ENCODE data around the gene IGSF22.

The IGSF22 gene

DNA sequence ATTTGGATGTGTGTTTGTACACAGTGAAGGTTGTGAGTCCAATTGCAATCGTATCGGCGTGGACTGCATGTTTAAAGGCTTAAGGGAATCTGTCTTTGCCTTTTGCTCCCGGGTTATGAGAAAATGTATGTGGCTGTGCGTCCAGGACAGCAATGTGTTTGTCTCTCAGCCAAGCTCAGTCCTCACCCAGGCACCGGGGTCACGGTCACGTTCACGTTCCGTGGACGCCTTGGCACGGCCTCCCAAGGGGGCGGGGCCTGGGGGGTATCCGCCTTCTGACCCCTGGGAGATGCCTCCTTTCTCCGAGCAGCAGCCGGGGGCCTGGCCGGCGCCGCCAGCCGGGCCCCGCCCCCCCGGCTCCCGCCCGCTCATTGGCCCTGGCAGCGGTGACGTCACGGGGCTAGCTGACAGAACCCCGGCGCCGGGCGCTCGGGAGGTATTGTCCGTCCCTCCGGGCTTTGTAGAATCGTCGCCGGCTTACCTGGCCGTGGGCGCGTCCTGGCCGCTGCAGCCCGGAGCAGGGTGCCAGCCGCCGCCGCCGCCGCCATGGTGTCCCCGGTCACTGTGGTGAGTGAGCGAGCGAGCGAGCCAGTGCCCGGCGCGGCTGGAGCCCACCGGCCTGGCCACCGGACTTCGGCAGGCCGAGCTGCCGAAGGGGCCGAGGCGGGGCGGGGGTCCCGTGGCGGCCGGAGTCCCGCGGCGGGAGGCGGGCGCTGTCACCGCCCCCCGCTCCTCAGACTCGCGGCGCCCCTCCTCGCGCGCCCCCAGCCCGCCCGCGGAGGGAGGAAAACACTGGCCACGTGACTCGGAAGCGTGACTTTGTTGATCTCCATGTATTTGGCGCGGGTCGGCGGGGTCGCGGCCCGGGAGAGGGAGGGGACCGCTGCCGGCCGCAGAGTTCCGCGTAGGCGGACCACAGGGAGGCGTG lies 27.4 kb downstream of the IGSF22 start, which contains the start of gene TMEM86A:
Gene TMEM86A, plus strand, starts transcription at position 439 of the 928 bp plus-strand sequence. Its CDS starts 108 bp downstream, at position 547.
- H2BK12ac ChIP-seq (ENCODE audit: low read length) = no peak within 1 kb of the TSS
- H3K27ac ChIP-seq (replicated peaks; ENCODE audit: low read length) = no peak within 1 kb of the TSS
- peaks cover 8% of the 10 kb centered on the region in 2 donors for H3K4me1 ChIP-seq (ENCODE audit: control insufficient read depth in 2 of 2, insufficient read depth in 1 of 2, low read depth in 1 of 2, low read length in 2 of 2)
- peaks cover 0 to 2% of the 10 kb centered on the region in 2 donors for H3K36me3 ChIP-seq (replicated peaks in 1 of 2; ENCODE audit: control insufficient read depth in 2 of 2, insufficient read depth in 2 of 2, low read length in 2 of 2)
- H2BK15ac ChIP-seq (ENCODE audit: low read length) = no peak within 1 kb of the TSS
- no peaks in the 10 kb centered on the region for H3K9me3 ChIP-seq (replicated peaks in 1 of 2; ENCODE audit: control insufficient read depth in 2 of 2, insufficient read depth in 1 of 2, low read depth in 1 of 2, low read length in 2 of 2)
- peak within 1 kb of the TSS; percentile 13 for H2AK5ac ChIP-seq (ENCODE audit: low read depth, low read length)
- no peaks in the 10 kb centered on the region for H3K79me1 ChIP-seq (ENCODE audit: low read depth, low read length)
- H3K23ac ChIP-seq (ENCODE audit: low read depth, low read length, poor library complexity) = no peak within 1 kb of the TSS
- no peak within 1 kb of the TSS for H4K8ac ChIP-seq (ENCODE audit: low read depth, low read length)
- H3K4me3 ChIP-seq (ENCODE audit: low read length in 2 of 2) = peak within 1 kb of the TSS; percentile 47 to 85
- H2BK5ac ChIP-seq (ENCODE audit: low read length) = peak within 1 kb of the TSS; percentile 40
- H3K9ac ChIP-seq (ENCODE audit: low read depth, low read length, poor library complexity) = peak within 1 kb of the TSS; percentile 70
- peak within 1 kb of the TSS; percentile 67 for H3K18ac ChIP-seq (ENCODE audit: low read length)
- no CpG with 5 or more reads among the region's 98 CpGs for WGBS, 2 donors (ENCODE audit: extremely low coverage in 2 of 2, insufficient read length in 2 of 2, insufficient replicate concordance in 1 of 2)
- peaks cover 0 to 27% (median 16%) of the 10 kb centered on the region in 3 experiments for H3K27me3 ChIP-seq (ENCODE audit: control insufficient read depth in 3 of 3, insufficient read depth in 3 of 3, low read depth in 1 of 3, low read length in 3 of 3)
- H3K14ac ChIP-seq (ENCODE audit: low read length) = no peak within 1 kb of the TSS
- DNase-seq (ENCODE audit: low spot score) = peak; percentile 91
- H4K91ac ChIP-seq (ENCODE audit: low read depth, low read length, poor library complexity) = no peak within 1 kb of the TSS
- no peak within 1 kb of the TSS for H3K4ac ChIP-seq (ENCODE audit: low read length)
- no peak within 1 kb of the TSS for H2BK120ac ChIP-seq (ENCODE audit: low read depth, low read length)
- peak within 1 kb of the TSS; percentile 61 for H3K4me2 ChIP-seq (ENCODE audit: insufficient read depth, low read length, poor library complexity, severe bottlenecking)
- H2AFZ ChIP-seq (ENCODE audit: low read length) = peak within 1 kb of the TSS; percentile 99

DNA sequence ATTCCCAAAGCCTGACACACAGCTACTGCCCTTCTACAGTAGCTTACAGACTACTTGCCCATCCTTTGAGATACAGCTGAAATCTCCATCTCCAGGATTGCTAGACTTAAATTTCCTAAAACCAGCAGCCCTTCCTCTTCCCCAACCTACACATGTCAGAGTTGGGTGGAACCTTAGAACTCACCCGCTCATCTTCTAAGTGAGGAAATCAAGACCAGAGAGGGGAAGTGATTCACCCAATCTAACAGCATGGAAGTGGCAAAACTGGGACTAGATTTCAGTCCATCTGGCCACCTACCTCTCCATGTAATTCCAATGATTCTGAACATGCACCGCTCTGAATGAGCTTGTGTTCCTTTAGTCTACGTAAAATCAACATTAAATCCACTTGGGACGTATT lies 28.4 kb downstream of the IGSF22 start:
- Histone ChIP-seq H3K23ac (ENCODE audit: low read depth, low read length, poor library complexity) (no peak overlapping the region), H3K4me2 (ENCODE audit: insufficient read depth, low read length, poor library complexity, severe bottlenecking) (no peak overlapping the region), H2BK15ac (ENCODE audit: low read length) (no peak overlapping the region), H3K79me1 (ENCODE audit: low read depth, low read length) (no peaks in the 10 kb centered on the region), H3K36me3 (replicated peaks in 1 of 2; ENCODE audit: control insufficient read depth in 2 of 2, insufficient read depth in 2 of 2, low read length in 2 of 2) (no peaks in the 10 kb centered on the region), H3K9me3 (replicated peaks in 1 of 2; ENCODE audit: control insufficient read depth in 2 of 2, insufficient read depth in 1 of 2, low read depth in 1 of 2, low read length in 2 of 2) (no peaks in the 10 kb centered on the region), H3K27ac (replicated peaks; ENCODE audit: low read length) (no peak overlapping the region), H2AFZ (ENCODE audit: low read length) (no peak overlapping the region), H2BK120ac (ENCODE audit: low read depth, low read length) (no peak overlapping the region), H3K9ac (ENCODE audit: low read depth, low read length, poor library complexity) (no peak overlapping the region), H3K14ac (ENCODE audit: low read length) (no peak overlapping the region), H3K27me3 (ENCODE audit: control insufficient read depth in 3 of 3, insufficient read depth in 3 of 3, low read depth in 1 of 3, low read length in 3 of 3) (peaks cover 0 to 27% (median 16%) of the 10 kb centered on the region in 3 experiments), H2BK5ac (ENCODE audit: low read length) (no peak overlapping the region), H2AK5ac (ENCODE audit: low read depth, low read length) (no peak overlapping the region), H4K8ac (ENCODE audit: low read depth, low read length) (no peak overlapping the region), H4K91ac (ENCODE audit: low read depth, low read length, poor library complexity) (no peak overlapping the region), H3K18ac (ENCODE audit: low read length) (no peak overlapping the region), H3K4ac (ENCODE audit: low read length) (no peak overlapping the region), H3K4me1 (ENCODE audit: control insufficient read depth in 2 of 2, insufficient read depth in 1 of 2, low read depth in 1 of 2, low read length in 2 of 2) (peaks cover 8% of the 10 kb centered on the region in 2 donors), H3K4me3 (ENCODE audit: low read length in 2 of 2) (no peak overlapping the region), H2BK12ac (ENCODE audit: low read length) (no peak overlapping the region)
- WGBS, 2 donors (ENCODE audit: extremely low coverage in 2 of 2, insufficient read length in 2 of 2, insufficient replicate concordance in 1 of 2) = no CpG with 5 or more reads among the region's 4 CpGs
- no peak for DNase-seq (ENCODE audit: low spot score)

DNA sequence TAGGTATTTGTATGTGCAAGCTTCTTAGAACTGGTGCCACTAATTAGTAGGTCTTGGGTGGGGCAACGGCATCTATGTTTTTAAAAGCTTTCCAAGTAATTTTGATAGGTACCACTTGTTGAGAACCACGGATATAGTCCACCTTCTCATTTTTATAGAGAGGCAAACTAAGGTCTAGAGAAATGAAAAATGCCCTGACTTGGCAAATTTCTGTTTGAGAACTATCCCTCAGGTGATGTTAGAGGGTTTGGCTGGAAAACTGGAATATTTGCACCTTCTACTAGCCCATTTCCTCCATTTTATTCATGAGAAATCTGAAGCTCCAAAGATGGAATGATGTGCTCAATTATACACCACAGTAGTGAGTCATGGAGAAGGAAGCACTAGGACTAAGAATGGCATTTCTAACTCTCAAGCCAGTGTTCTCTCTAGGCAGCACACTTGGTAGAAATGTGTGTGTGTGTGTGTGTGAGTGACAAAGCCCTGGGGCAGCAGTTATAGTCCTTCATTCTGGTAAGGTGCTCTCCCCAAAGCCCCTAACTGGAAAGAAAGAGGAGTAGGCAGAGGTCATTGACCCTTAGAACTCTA lies 29.3 kb downstream of the IGSF22 start:
- Histone ChIP-seq H4K91ac (ENCODE audit: low read depth, low read length, poor library complexity) (no peak overlapping the region), H3K9me3 (replicated peaks in 1 of 2; ENCODE audit: control insufficient read depth in 2 of 2, insufficient read depth in 1 of 2, low read depth in 1 of 2, low read length in 2 of 2) (no peaks in the 10 kb centered on the region), H3K27me3 (ENCODE audit: control insufficient read depth in 3 of 3, insufficient read depth in 3 of 3, low read depth in 1 of 3, low read length in 3 of 3) (peaks cover 0 to 27% (median 16%) of the 10 kb centered on the region in 3 experiments), H2BK5ac (ENCODE audit: low read length) (no peak overlapping the region), H3K23ac (ENCODE audit: low read depth, low read length, poor library complexity) (no peak overlapping the region), H4K8ac (ENCODE audit: low read depth, low read length) (no peak overlapping the region), H3K36me3 (replicated peaks in 1 of 2; ENCODE audit: control insufficient read depth in 2 of 2, insufficient read depth in 2 of 2, low read length in 2 of 2) (no peaks in the 10 kb centered on the region), H2AFZ (ENCODE audit: low read length) (no peak overlapping the region), H3K9ac (ENCODE audit: low read depth, low read length, poor library complexity) (no peak overlapping the region), H2BK12ac (ENCODE audit: low read length) (no peak overlapping the region), H3K79me1 (ENCODE audit: low read depth, low read length) (no peaks in the 10 kb centered on the region), H3K14ac (ENCODE audit: low read length) (no peak overlapping the region), H3K4me3 (ENCODE audit: low read length in 2 of 2) (no peak overlapping the region), H2BK15ac (ENCODE audit: low read length) (no peak overlapping the region), H2AK5ac (ENCODE audit: low read depth, low read length) (no peak overlapping the region), H3K4ac (ENCODE audit: low read length) (no peak overlapping the region), H3K18ac (ENCODE audit: low read length) (no peak overlapping the region), H3K4me1 (ENCODE audit: control insufficient read depth in 2 of 2, insufficient read depth in 1 of 2, low read depth in 1 of 2, low read length in 2 of 2) (peaks cover 8 to 9% of the 10 kb centered on the region in 2 donors), H3K4me2 (ENCODE audit: insufficient read depth, low read length, poor library complexity, severe bottlenecking) (no peak overlapping the region), H3K27ac (replicated peaks; ENCODE audit: low read length) (no peak overlapping the region), H2BK120ac (ENCODE audit: low read depth, low read length) (no peak overlapping the region)
- no peak for DNase-seq (ENCODE audit: low spot score)
- no CpG with 5 or more reads among the region's 2 CpGs for WGBS, 2 donors (ENCODE audit: extremely low coverage in 2 of 2, insufficient read length in 2 of 2, insufficient replicate concordance in 1 of 2)

Data from neuronal stem cell (in vitro differentiated cells).